ENCODE data around the gene TFB2M.

The TFB2M gene

GRCh38 chr1:246566128-246566812 lies at the start of gene TFB2M, which contains the start of gene CNST:
TFB2M (minus strand) TSS chr1:246566261; CDS start chr1:246566138, 123 bp downstream.
CNST (plus strand) TSS chr1:246566456; CDS start chr1:246591563, 25,107 bp downstream.
- Histone ChIP-seq H3K9me3 (ENCODE audit: insufficient read depth, low read length, severe bottlenecking) (no peaks in the 10 kb centered on the region), H3K36me3 (ENCODE audit: insufficient read depth, low read length) (peaks cover 10% of the 10 kb centered on the region), H3K4me3 (ENCODE audit: low read depth in 1 of 2, low read length in 2 of 2) (peak within 1 kb of the TSS; percentile 78 to 79), H3K79me2 (ENCODE audit: insufficient read depth, low read length) (peaks cover 76% of the 10 kb centered on the region), H3K27ac (ENCODE audit: low read length) (peak within 1 kb of the TSS; percentile 78), H3K4me1 (ENCODE audit: insufficient read depth, low read length) (peaks cover 44% of the 10 kb centered on the region), H4K20me1 (ENCODE audit: insufficient read depth, low read length) (peaks cover 10% of the 10 kb centered on the region; the same call in 1 of the 2 replicates), H3K27me3 (ENCODE audit: insufficient read depth, low read length, poor library complexity) (no peaks in the 10 kb centered on the region), H2AFZ (ENCODE audit: low read depth, low read length) (peak within 1 kb of the TSS; percentile 90), H3K9ac (ENCODE audit: low read depth, low read length) (peak within 1 kb of the TSS; percentile 65), H3K4me2 (ENCODE audit: insufficient read depth, low read length) (peak within 1 kb of the TSS; percentile 74)
- TF ChIP-seq EZH2 (IDR thresholded peaks at IDR 0.05; ENCODE audit: borderline replicate concordance, low read depth, low read length, severe bottlenecking) (no peak), CTCF (IDR thresholded peaks at IDR 0.05; ENCODE audit: borderline replicate concordance, extremely low read depth, low read length, poor library complexity, severe bottlenecking) (no peak)
- ATAC-seq (ENCODE audit: insufficient read depth, low read depth) (peak; percentile 92), DNase-seq (peak; percentile 92)

- Histone ChIP-seq H3K9me3 (ENCODE audit: insufficient read depth, low read length, severe bottlenecking) (no peaks in the 10 kb centered on the region), H3K27me3 (ENCODE audit: insufficient read depth, low read length, poor library complexity) (no peaks in the 10 kb centered on the region), H3K4me2 (ENCODE audit: insufficient read depth, low read length) (no peak overlapping the region), H3K4me3 (ENCODE audit: low read depth in 1 of 2, low read length in 2 of 2) (no peak overlapping the region), H3K79me2 (ENCODE audit: insufficient read depth, low read length) (peaks cover 29% of the 10 kb centered on the region), H3K9ac (ENCODE audit: low read depth, low read length) (no peak overlapping the region), H3K36me3 (ENCODE audit: insufficient read depth, low read length) (no peaks in the 10 kb centered on the region), H3K4me1 (ENCODE audit: insufficient read depth, low read length) (no peaks in the 10 kb centered on the region), H3K27ac (ENCODE audit: low read length) (no peak overlapping the region), H4K20me1 (ENCODE audit: insufficient read depth, low read length) (peaks cover 8% of the 10 kb centered on the region; the same call in 1 of the 2 replicates), H2AFZ (ENCODE audit: low read depth, low read length) (no peak overlapping the region)
- TF ChIP-seq CTCF (IDR thresholded peaks at IDR 0.05; ENCODE audit: borderline replicate concordance, extremely low read depth, low read length, poor library complexity, severe bottlenecking) = no peak
- TF ChIP-seq EZH2 (IDR thresholded peaks at IDR 0.05; ENCODE audit: borderline replicate concordance, low read depth, low read length, severe bottlenecking) = no peak
- ATAC-seq (ENCODE audit: insufficient read depth, low read depth) (no peak), DNase-seq (no peak)
These were observed 47.2 kb upstream of the TFB2M start for GRCh38 chr1:246613096-246613758.

GRCh38 chr1:246609632-246610031 lies 43.6 kb upstream of the TFB2M start:
- no peak overlapping the region for H2AFZ ChIP-seq (ENCODE audit: low read depth, low read length)
- no peak for ATAC-seq (ENCODE audit: insufficient read depth, low read depth)
- peaks cover 4% of the 10 kb centered on the region for H3K36me3 ChIP-seq (ENCODE audit: insufficient read depth, low read length)
- DNase-seq = no peak
- no peak overlapping the region for H3K27ac ChIP-seq (ENCODE audit: low read length)
- no peaks in the 10 kb centered on the region for H3K27me3 ChIP-seq (ENCODE audit: insufficient read depth, low read length, poor library complexity)
- H3K9me3 ChIP-seq (ENCODE audit: insufficient read depth, low read length, severe bottlenecking) = no peaks in the 10 kb centered on the region
- H3K4me2 ChIP-seq (ENCODE audit: insufficient read depth, low read length) = no peak overlapping the region
- TF ChIP-seq EZH2 (IDR thresholded peaks at IDR 0.05; ENCODE audit: borderline replicate concordance, low read depth, low read length, severe bottlenecking) = no peak
- no peak for TF ChIP-seq CTCF (IDR thresholded peaks at IDR 0.05; ENCODE audit: borderline replicate concordance, extremely low read depth, low read length, poor library complexity, severe bottlenecking)
- peaks cover 8% of the 10 kb centered on the region; the same call in 1 of the 2 replicates for H4K20me1 ChIP-seq (ENCODE audit: insufficient read depth, low read length)
- H3K4me1 ChIP-seq (ENCODE audit: insufficient read depth, low read length) = no peaks in the 10 kb centered on the region
- H3K4me3 ChIP-seq (ENCODE audit: low read depth in 1 of 2, low read length in 2 of 2) = no peak overlapping the region
- no peak overlapping the region for H3K9ac ChIP-seq (ENCODE audit: low read depth, low read length)
- peaks cover 38% of the 10 kb centered on the region for H3K79me2 ChIP-seq (ENCODE audit: insufficient read depth, low read length)

All from DND-41 (cell line).